ENCODE measurements around the gene ZNF605.
A peak's percentile ranks its signal among the peaks of the same experiment; 100 is the strongest.
"Not testable (repeated sequence)": the region's sequence is repeated elsewhere in the genome, so short reads cannot be mapped to it uniquely, and the experiment has no call there.

Gene ZNF605

GRCh38 chr12:132956011-132956788 is at the start of gene ZNF605:
TSS of gene ZNF605 (minus strand) at chr12:132956306. CDS start at chr12:132945635, 10,671 bp downstream.
- peak; percentile 91 for DNase-seq (ENCODE audit: low read depth)

- no peak for DNase-seq (ENCODE audit: low read depth)
Observed at GRCh38 chr12:132998741-132999140, 42.6 kb upstream of the ZNF605 start.

DNA sequence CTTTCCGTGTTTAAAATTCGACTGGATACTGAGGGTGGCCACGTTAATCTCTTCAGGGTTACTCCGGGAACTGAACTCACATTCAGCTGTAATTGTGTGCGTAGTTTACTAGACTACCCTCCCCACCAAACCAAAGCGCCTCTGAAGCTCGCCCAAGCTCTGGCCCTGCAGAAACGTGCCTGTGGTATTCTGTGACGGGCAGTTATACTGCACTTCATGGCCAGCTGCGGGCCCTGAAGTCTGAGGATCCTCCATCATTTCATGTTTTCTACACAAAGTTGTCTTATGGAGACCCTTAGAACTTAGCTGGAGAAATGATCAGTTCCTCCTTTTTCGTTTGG is 30.7 kb upstream of the ZNF605 start:
- DNase-seq (ENCODE audit: low read depth), result peak; percentile 62

DNA sequence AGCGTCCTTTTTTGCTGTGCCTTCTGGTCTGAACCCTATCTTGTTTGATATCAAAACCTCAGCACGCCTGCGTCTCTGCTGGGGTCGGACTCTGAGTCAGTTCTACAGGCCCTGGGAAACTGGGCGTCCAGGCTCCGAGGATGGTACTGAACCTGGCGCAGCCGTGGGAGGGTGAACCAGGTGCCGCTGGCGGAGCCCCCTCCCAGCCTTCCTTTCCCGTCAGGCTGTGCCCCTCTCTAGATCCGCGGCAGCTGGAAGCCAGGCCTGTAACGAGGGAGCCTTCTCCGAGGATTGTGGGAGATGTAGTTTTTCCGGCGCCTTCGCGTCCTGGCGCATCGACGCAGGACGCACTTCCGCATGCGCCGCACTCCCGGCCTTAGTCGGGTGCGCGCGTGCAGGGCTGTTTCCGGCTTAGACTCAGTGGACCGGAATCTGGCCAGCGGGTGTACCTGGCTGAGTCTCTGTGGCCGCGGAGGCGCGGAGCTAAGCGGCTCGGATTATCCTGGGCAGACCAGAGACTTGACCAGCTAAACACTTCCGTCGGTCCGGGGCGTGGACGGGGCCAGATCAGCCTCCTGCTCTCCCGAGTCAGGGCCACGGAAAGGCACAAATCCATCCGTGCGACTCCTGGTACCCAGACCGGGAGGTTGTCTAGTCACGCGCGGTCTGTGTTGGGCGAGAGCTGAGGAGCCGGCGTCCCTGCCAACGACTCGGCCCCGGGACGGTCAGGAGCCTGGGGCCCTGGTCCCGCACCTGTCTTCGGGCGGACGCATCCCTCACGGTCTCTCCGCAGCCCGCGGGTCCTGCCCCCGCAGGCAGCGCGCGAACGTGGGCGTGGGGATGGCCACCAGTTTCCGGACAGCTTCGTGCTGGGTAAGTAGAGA is 30.1 kb upstream of the ZNF605 start, which contains the start of gene ZNF26:
TSS of gene ZNF26 (plus strand) at position 367 of the 884 bp plus-strand sequence. CDS start at position 841, 474 bp downstream.
- DNase-seq (ENCODE audit: low read depth), result peak; percentile 94

- DNase-seq (ENCODE audit: low read depth), result not testable (repeated sequence)
Observed at GRCh38 chr12:132976870-132977269, 20.8 kb upstream of the ZNF605 start.

DNA sequence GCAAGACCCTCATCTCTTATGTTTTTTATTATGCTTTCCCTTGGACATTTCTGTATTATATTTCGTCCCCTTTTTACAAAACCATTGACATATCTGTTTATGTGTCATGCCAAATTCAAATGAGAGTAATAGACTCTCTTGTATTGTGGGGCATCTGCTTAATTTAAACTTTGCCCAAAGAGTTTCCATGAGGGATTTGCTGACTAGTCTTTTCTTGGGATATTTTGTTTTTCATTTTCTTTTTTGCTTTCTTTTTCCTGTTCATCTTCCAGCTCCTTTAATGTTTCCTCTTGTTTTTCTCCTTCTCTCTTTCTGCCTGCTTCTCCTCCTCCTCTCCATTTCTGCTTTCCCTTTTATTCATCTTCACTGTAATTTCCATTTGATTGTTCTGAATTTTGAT is 16.3 kb upstream of the ZNF605 start:
- no peak for DNase-seq (ENCODE audit: low read depth)

DNA sequence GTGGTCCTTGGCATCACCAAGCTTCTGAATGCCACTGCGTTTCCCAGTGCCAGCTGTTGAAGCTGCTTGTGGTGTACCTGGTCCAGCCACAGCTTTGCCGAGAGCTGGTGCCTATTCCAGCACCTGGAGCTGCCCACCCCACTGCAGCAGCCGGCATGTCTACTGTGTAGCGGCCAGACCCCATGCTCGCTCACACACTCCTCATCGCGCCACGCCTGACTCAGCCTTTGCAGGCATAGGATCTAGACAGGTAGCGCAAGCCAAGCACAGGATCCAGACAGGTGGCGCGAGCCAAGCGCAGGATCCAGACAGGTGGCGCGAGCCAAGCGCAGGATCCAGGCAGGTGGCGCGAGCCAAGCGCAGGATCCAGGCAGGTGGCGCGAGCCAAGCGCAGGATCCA is 11.6 kb upstream of the ZNF605 start:
- no peak for DNase-seq (ENCODE audit: low read depth)

DNA sequence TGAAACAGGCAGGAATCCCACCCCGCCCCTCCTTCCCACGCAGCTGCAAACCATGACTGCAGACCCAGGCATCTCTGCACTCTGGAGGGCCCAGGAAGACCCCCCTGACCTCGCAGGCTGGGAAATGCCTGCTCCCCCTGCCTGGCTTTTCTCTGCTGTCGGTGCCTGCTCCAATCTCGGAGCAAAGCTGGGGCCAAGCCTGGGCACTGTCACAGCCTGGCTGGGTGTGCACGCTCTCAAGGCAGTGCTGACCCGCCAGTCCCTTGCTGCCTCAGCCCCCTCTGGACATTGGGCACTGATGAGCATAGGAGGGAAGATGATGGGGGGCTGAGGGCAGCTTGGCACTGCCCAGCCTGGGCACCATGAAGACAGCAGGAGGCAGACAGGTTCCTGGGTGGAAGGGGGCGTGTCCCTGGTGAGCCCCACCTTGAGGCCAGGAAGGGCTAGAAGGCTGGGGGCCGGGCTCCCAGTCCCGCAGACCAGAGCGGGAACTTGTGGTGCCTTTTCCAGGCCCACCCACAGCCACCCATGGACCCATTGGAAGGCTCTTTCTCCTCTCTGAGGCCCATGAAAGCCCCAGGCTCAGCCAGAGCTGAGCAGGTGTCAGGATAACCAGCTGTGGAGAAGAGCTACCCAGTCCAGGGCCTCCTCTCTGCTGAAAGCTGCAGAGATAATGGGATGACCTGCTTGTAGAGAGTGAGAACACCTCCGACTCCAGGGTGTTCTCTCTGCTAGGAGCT is 10.7 kb upstream of the ZNF605 start:
- no peak for DNase-seq (ENCODE audit: low read depth)

DNA sequence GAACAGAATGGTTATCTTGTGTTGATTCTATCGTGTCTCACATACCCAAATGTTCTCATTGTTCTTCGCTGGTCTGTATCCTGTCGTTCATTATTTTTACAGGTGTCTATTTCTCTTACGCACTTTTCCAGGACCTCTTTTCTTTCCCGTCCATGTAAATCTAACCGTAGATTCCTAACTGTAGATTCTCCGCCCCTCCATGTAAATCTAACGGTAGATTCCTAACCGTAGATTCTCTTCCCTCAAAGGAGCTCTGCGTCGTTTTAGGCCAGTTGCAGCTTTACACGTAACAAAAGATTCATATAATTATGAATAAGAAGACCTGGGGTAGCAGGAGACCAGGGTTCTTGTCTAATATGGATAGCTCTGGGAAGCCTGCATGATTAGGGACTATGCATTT is 9.7 kb upstream of the ZNF605 start:
- no peak for DNase-seq (ENCODE audit: low read depth)

DNA sequence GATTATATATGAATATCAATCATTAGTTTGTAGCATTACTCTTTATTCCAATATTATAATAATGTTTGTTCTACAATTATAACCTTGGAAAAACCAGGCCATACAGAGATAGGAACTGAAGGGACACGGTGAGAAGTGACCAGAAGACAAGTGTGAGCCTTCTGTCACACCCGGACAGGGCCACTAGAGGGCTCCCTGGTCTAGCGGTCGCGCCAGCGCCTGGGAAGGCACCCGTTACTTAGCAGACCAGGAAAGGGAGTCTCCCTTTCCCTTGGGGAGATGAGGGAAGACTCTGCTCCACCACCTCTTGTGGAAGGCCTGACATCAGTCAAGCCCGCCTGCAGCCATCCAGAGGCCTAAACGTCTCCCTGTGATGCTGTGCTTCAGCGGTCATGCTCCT is 7.8 kb upstream of the ZNF605 start:
- peak; percentile 19 for DNase-seq (ENCODE audit: low read depth)

GRCh38 chr12:132961790-132962189 is 5.7 kb upstream of the ZNF605 start:
- not testable (repeated sequence) for DNase-seq (ENCODE audit: low read depth)

GRCh38 chr12:132955094-132956010 is 754 bp downstream of the ZNF605 start:
- DNase-seq (ENCODE audit: low read depth), result peak; percentile 81

GRCh38 chr12:132954471-132955048 is 1.5 kb downstream of the ZNF605 start:
- no peak for DNase-seq (ENCODE audit: low read depth)

DNA sequence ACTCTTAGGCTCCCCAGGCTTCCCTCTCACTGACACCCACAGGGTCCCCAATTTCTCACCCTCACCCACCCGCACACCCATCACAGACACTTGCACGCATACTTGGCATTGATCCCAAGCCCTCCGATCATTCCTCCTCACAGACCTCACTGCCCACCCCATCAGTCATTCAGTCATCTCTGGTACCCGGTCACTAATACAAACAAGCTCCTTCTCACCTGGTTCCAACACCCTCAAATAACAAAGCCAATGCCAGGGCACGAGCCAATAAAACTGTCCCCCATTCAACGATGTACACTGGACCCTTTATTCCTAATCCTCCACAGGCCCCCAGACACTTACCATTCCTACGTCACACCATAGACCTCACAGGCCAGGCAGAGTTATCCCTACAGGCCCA is 2.3 kb downstream of the ZNF605 start:
- no peak for DNase-seq (ENCODE audit: low read depth)

DNA sequence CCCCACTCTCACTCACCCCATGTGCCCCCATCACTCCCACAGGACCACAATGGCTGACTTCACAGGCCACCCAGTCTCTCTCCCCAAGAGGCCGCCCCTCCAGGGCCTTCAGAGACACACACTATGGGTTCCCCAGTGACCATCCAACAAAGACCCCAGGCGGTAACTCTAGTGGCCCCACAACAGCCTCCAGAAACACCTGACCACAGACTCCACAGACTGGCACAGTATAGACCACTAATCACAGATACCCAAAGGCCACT is 3.0 kb downstream of the ZNF605 start:
- DNase-seq (ENCODE audit: low read depth), result no peak

GRCh38 chr12:132952371-132953162 is 3.5 kb downstream of the ZNF605 start:
- DNase-seq (ENCODE audit: low read depth), result no peak

DNA sequence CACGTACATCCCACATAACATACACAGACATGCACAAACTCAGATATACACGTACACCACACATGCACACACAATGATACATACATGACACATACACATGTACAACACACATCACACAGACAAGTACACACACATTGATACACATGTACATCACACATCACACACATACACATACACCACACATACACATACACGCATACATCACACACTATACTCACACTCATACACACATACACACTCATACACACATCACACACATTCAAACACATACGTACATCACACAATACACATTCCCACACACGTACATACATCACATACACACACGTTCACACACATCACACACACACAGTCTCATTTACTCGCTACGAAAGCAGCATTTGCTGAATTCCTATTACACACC is 4.5 kb downstream of the ZNF605 start:
- no peak for DNase-seq (ENCODE audit: low read depth)

GRCh38 chr12:132950844-132951535 is 5.1 kb downstream of the ZNF605 start:
- no peak for DNase-seq (ENCODE audit: low read depth)

DNA sequence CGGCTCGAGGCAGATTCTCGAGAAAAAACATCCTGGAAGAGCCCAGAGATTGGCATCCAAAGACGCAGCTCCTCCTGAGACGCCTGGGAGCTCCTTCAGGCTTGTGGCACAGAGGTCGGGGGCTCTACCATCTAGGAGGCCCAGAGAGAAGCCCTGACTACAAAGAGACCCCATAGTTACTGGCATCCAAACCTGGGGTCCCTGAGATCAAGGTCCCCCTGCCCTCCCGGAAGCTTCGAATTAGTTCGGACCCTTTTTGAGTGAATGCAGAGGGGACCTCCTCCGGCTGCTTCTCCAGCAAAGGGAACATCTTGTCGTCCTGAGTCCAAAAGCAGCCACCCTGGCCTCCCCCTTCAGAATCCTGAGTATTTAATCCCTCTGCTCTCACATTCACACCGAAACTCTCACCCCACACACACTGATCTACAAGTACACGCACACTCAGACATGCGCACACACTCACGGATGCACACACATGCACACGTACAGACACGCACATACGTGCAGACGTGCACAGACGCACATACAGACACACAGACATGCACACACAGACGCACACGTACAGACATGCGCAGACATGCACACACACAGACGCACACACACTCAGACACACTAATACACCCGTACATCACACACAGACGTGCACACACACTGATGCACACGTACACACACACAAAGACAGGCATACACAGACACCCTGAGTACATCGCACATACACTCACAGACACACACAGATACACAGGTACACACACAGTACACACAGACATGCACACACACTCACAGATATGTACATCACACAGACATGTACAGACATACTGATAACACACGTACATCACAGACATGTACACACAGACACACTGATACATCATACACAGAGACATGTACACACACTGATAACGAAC is 5.9 kb downstream of the ZNF605 start:
- no peak for DNase-seq (ENCODE audit: low read depth)

Measured in iris pigment epithelial cell (primary cell).